Right hindlimb (tissue), 1 donor: Measurements from ENCODE around the gene VPS8.

Experiments used
- DNase-seq: peaks from one replicate; pipeline ENCODE4 v3.0.0-alpha.2; 2018

VPS8 gene

DNA sequence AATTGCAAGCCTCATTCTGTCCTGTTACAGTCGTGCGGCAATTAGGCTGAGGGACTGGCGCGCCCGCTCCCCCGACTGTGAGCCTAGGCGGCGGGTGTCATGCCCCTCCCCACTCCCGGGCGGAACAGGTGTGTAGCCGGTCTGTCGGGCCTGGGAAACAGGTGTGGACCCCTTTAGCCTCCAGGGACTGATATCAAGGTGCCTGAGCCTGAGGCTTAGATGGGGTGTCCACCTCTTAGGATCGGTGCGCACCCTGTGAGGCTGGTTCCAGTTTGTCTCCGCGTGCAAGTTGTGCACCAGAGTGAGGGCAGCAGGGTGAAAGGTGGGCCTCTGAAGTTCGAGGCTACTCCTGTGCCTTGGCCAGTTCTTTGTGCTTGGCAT is 686 bp downstream of the VPS8 start:
- DNase-seq, result no peak

DNA sequence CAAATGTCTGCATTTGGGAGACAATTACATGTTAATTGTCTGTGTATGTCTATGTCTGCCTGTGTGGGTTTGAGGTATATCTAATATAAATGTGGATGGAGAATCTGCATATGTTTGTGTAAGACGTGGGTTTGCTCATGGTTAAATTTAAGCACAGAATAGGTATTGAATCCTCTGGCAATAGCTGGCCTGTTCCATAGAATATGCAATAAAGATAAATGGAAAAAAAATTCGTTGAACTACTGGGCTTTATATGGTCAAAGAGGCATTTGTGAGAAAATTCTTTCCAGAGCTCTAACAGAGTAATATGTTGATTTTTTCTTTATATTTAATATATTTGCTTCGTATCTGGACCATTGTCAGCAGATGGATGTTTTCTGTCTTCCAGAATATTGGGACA is 1.4 kb downstream of the VPS8 start:
- DNase-seq, result no peak

DNA sequence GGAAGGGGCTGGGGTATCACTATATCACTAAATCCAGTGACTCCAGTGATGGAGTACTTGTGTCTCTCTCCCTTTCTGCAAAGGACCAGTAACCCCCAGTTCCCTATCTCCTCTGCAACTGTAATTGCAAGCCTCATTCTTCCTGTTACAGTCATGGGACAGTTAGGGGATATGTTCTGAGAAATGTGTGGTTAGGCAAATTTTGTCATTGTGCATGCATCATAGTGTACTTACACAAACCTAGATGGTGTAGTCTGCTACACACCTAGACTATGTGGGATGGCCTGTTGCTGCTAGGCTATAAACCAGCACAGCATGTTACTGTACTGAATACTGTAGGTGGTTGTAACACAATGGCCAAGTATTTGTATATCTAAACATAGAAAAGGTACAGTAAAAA is 2.2 kb downstream of the VPS8 start:
- DNase-seq, result no peak

DNA sequence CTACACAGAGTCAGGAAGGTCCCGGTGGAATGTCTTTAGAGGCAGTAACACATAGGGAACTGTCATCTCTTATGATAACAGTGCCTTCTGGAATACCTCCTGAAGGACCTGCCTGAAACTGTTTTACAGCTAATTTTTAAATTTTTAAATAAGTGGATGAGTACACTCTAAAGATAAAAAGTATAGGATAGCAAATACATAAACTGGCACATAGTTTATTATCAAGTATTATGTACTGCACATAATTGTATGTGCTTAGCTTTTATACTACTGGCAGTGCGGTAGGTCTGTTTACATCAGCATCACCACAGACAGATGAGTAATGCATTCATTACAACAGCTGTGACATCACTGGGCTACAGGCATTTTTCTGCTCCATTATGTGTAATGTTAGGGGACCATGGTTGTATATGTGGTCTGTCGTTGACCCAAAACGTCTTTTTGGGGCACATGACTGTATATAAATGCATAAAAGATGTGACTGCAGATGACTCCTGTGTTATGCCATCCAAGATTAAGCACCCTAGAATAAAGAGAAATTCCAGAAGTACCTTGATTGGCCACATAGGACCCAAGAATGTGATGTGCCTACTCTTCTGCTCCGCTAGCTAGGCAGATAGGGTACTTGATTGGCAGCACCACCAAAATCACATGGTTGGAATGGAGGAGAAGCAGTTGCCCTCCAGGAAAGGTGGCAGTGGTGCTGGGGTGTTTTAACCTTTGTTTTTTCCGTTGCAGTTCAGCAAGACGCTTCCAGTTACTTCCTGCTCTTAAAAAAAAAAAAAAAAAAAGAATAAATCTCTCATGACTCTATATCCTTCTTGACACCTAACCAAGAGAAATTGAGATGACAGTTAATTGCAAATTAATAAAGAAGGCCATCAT is 3.3 kb downstream of the VPS8 start:
- DNase-seq, result no peak

DNA sequence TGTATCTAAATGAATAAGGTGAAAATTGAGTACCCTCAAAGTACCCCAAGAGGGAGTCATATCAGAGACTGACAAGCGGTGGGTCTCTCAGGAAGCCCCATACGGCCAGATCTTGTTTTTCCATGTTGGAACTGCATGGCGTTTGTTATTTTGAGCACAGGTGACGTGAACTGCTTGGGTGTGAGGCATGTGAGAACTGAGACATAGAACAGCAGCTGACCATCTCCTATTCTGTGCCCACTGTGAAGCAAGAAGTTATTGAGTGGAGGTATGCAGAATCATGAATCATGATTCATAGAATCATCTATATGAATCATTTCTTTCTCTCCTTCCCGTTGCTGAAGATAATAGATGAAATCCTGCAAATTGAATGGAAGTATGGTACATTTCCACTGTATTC is 4.6 kb downstream of the VPS8 start:
- no peak for DNase-seq

DNA sequence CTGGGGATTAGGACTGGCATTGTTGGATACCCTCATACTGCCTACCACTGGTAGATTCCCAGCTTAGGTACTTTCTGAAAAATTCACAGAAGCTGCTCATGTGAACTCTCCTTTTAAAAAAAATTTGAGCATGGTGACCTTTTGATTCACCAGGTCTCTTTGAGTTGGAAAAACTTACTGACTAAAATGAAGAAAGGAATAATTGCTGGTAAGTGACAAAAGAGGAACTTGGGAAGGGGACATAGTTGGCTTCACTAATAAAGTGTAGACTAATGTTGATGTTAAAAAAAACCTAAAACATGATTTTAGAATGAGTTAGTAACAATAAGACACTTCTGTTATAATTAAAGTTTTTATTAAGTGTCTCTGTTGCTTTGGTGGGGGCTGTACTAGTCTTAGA is 8.6 kb downstream of the VPS8 start:
- DNase-seq, result no peak

DNA sequence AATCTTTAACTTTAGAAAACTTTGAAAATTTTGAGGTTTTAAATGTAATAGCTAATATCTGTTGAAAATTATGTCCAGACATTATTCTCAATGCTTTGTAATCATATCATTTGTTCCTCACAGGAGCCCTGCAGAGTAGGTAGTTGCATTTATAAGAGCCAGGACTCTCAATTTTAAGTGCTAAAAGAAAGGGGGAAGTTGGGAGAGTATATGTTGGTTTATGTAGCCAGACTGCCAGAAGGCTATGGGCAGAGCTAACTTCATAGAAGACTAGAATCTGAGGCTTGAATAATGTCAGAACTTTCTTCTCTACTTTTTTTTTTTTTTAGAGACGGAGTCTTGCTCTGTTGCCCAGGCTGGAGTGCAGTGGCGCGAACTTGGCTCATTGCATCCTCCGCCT is 9.1 kb downstream of the VPS8 start:
- DNase-seq, result no peak

DNA sequence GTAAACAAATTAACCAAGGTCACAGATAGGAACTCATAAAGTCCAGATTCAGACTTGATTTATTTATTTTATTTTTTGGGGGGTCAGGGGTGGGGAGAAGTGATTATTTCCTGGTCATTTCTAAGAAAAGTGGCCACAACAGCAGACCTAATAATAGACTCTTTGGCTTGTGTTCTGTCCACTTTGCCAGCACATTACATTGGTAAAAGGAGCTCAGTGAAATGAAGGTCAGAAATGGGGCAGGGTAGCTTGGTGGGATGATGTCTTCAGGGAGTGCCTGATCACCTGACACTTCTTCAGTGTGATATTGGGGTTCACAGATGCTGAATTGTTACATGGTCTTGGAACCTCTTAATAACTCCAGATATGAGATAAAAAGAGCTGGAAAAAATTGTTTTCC is 10.1 kb downstream of the VPS8 start:
- no peak for DNase-seq

DNA sequence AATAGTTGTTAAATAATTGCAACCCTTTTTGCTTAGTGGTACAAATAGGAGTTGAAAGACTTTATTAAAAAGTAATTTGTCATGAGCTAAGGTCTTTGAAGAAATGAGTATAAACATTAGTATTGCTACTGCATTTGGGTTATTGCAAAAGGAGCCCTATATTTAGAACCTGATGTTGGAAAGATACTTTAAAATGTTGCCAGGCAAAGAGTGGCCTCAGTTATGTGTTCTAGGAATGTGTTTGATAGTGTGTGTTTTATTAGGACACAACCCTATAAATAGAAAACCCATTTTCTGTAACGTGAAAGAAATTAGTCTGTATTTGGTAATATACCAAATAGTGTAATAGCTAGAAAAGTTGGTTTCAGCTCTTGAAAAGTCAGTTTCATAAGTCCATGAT is 10.7 kb downstream of the VPS8 start:
- DNase-seq, result no peak

DNA sequence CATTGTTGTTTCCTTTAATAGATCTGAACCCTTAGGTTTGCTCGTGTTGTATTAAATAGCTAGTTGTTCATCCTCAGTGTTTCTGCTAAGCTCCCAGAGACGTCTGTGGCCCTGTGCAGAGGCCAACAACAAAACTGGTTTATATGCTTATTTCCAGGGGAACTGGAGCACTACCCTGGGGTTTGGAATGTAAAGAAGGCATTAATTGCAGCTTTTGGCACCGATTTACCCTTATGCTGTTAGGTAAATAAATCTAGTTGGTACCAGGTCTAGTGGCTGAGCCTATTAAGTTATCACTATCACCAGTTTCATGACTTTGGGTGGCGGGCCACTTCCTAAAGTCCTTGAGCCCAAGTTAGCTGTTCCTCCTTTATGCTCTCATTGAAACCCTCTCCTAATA is 12.0 kb downstream of the VPS8 start:
- no peak for DNase-seq

DNA sequence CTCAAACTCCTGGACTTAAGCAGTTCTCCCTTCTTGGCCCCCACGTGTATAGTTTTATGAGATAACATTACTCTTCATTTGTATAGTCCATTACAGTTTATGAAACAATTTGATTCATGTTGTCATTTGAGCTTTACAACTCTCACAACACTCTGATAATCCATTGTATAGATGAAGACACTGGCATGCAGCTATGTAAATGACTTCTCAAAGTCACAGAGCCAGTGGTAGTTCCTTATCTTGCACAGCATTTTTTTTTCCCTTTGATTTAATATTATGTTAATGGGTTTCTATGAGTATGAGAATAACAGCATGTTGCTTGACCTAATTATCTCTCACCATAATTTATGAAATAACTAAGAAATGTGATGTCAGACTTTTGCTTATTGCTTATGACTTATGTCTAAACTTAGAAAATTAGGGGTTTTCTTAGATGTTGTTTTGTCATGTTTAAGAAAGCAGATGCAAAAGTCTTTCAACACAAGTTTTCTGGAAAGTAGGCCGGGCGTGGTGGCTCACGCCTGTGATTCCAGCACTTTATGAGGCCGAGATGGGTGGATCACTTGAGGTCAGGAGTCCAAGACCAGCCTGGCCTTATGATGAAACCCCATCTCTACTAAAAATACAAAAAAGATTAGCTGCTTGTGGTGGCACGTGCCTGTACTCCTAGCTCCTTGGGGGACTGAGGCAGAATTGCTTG is 13.3 kb downstream of the VPS8 start:
- no peak for DNase-seq

DNA sequence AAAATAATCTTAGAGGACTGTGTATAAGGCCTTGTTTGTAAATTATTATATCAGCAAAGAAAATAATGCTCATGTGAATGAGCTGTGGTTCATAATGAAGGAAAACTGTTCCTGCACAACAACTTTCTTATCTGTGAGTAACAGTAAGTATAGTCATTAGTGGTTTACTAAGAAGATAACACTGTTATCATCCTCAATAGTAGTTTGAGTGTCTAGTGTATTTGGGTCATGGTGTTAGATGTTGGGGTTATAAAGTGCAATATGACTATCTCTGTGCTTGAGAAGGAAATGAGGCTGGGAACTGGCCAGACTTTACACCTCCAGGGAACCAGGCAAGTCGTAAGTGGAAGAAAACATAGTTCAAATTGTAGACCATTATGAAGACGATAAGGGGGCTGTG is 15.6 kb downstream of the VPS8 start:
- no peak for DNase-seq

DNA sequence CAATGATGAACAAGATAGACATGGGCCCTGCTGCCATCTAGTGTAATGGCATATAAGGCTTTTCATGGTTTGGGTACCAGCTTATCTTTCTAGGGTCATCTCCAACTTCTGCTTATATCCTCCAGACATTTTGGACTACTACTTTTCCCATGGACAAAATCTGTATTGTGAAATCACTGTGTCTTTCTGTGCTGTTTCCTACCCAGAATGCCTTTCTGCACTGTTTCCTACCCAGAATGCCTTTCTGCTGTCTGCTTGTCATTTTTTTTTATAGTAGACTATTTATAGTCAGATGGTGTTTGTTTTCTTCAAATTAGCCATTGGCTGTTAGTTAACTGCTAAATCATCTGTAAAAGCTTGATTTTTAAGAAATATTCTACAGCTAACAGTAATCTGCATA is 20.1 kb downstream of the VPS8 start:
- DNase-seq, result no peak

DNA sequence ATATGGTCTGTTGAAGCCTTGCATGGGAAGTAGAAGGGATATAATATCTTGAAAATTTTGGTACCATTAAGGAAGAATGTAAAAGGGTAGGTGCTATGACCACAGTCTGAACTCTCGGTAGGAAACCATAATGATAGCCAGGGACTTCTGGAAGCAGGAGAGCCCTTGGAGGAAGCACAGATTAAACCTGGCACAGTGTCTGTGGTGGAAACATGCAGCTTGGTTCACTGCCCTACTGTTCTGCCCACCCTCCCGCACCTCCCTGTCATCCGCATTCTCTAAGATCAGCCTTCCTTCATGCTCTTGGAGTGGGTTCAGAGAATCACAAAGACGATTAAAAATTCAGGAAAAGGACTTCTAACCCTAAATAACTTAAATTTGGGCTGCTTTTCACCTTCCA is 20.9 kb downstream of the VPS8 start:
- no peak for DNase-seq

DNA sequence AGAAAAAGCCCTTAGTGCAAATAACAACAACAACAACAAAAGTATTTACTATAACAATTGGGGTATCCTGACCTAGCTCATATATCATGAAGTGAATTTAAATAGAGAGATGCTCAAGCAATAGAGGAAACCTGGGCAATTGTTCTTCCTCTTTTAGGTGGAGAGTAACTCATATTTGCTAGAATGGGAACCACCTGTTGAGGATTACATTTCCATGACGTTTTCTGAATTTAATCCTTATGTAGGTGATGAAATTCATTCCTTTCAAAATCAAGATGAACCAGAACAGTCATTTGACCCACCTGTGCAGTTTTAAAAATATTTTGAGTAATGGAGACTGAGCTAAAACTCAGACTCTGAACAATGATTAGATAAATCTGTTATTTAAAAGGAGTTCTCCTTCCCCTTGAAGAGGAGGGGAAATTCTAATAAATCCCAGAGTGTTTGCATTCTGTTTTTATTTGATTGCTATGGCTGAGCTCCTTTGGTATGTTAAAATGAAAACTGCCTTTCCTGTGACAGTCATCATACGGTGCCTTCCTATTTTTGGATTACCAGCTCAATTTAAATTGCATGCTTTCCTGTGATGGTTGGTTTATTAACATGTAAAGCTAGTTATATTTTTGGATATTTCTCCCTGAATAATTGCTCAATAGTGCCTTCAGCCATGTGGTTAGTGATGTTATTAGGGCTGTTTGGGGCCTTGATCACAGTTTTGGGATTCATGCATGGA is 24.3 kb downstream of the VPS8 start:
- no peak for DNase-seq

DNA sequence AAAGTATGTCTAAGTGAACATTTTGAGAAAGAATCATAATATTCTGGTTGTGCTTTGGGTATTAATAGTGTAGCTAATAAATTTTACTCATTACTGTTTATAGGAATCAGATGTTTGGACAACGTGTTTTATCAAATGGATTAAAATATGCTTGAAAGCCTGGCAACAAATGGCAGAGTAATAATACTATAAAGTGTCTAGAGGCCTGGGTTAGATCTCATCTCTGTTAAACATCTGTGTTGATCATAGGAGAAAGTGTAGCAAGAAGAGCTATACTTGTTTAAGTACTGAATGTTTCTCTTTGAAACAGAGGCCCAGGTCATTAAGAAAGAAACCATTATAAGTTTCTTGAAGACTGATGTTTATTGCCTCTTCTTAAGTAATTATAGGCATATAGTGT is 30.5 kb downstream of the VPS8 start:
- no peak for DNase-seq

DNA sequence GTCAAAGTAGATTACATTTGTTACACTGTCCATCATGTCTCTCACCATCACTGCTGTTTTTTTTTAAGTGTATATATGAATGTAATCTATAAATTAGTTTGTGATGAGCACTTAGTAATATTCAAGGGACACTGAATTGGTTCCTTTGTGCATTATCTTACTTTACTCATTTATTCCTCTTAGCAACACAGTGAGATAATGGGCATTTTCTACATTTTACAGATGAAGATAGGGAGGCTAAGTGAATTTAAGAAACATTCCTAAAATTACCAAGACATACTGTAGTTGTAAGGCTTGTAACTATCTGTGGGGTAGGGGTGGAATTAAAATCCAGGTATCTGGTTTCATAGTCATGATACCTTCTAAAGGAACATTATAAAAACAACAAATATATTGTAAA is 33.9 kb downstream of the VPS8 start:
- no peak for DNase-seq

DNA sequence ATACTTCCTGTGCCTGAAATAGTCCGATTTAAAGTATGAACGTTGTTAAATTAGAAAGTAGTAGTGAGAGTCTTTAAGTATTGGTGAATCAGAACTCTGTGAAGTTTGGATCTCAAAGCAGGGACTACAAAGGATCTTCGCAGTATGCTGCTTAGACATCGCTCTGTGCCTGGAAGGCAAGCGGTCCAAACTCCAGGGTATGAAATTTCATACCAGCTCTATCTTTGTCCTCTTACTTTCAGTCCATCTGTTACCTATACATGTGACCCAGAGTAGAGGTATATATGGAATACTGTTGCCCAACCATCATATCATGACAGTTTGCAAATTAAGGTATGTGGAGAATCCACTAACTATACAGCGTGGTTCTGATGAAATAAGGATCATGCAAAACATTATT is 34.5 kb downstream of the VPS8 start:
- DNase-seq, result no peak

DNA sequence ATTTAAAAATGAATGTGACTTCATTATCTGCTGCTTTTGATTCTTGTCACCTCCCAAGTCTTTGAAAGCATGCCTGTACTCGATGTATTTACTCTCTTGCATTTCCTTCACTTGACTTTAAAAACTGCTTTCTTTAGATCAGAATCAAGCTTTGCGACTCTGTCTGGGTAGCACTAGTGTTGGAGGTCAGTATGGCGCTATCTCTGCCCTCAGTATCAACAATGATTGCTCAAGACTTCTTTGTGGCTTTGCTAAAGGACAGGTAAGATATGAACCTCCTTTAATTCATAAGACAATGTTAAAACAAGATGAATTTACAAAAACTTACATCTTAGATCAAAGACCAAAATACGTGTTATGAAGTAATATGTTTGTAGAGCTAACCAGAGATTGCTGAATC is 37.0 kb downstream of the VPS8 start:
- DNase-seq, result no peak

DNA sequence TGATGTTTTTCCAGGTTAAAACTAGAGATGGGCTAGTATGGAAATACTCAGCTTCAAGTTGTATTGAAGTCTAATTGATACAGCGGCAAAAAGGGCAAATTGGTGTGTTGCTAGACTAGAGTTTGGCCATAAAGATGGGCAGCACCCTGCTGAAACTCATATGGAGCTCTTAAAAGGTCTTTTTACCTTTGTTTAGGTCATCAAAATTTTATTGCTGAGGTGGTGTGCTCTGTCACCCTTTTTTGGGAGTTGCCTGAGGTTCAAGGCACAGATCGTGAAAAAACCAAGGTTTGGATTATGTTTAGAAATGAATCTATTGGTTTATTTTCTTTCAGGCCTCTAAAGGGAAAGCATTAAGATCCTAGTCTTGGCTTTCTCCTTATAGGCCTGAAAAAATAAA is 38.2 kb downstream of the VPS8 start:
- DNase-seq, result no peak

DNA sequence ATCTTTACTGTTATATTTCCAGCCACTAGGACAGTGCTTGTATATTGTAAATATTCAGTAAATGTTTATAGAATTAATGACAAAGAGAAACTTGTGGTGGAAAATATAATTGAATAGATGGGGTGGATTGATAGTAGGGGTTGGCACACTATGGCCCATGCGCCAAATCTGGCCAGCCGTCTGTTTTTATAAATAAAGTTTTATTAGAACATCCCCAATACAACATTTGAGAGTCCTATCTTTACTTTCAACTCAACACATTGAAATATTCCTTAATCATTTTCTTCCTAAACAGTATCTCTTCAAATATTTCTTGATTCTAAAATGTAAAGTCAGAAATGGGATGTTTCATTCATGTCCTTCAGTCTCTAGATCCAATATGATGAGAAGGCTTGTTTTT is 45.1 kb downstream of the VPS8 start:
- no peak for DNase-seq

DNA sequence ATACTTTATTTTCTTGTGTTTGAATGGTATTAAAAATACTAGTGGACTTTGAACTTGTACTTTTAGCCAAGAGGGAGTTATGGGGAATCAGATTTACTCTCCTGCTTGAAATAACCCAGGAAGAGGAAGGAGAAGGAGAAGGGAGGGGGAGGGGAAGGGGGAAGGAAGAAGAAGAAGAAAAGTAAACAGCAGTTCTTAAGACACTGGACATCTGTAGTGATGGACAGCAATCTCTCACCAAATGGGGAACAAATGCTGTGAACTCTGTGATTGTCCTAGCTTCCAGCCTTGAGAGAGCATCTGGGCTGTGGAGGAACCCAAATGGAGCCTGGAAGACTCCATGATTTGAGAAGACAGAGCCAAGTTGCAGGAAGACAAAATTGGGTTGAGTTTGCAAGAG is 52.0 kb downstream of the VPS8 start:
- DNase-seq, result no peak

DNA sequence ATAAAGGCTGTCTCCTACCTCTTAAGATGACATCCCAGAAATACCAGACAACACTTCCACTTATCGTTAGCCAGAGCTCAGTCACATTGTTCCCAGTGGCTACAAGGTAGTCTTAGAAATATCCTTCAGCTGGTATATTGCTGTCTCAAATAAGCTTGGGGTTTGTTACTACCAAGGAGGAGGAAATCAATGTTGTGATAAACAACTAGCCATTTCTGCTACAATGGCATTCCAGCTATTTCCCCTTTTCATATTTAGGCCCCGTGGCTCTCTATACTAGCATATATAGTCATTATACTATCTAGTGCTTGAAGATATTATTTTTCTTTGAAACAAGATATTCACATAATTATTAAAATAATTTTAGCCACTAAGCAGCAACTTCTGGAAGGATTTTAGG is 56.5 kb downstream of the VPS8 start:
- no peak for DNase-seq

DNA sequence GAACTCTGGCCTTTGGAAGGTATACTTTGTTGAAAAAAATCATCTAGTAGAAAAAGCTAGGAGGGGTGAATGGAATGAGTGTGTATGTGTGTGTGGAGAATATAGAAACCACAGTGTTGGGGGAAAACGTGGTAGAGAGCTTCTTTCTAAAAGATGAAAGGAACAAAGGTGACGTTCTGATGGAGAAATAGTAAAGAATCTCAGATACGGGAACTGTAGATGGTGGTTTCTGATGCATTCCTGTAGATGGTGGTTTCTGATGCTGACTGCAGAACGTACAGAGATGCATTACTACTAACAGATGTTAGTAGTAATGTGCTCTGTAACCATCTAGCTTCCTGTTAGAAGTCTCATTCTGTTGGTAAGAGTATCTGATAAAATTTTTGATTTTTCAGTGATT is 60.2 kb downstream of the VPS8 start:
- DNase-seq, result no peak
